Chondrocyte (in vitro differentiated cells): ENCODE data around the gene GSDMA. TPM values are rescaled to one million over a fixed set of nuclear protein-coding genes. Genes with fewer than 3 reads are reported as not detected.
"Not testable (repeated sequence)": the region's sequence is repeated elsewhere in the genome, so short reads cannot be mapped to it uniquely, and the experiment has no call there.

ENCODE experiments used
- DNase-seq: peaks from one replicate; pipeline ENCODE4 v3.0.0; 2021; ENCODE audit warnings: mixed read lengths, low spot score
- H3K27ac Mint-ChIP-seq: one replicate; pipeline ENCODE4 v1.8.0; 2021; ENCODE audit warnings: mild to moderate bottlenecking, moderate library complexity, mixed read lengths; ENCODE audit not compliant: unreplicated experiment
- H3K27me3 Mint-ChIP-seq: 2 replicates; pipeline ENCODE4 v1.8.0; 2021; ENCODE audit warnings: low read depth, mixed read lengths
- H3K36me3 Mint-ChIP-seq: 2 replicates; pipeline ENCODE4 v1.8.0; 2021; ENCODE audit warnings: low read depth, mixed read lengths
- H3K4me1 Mint-ChIP-seq: 2 replicates; pipeline ENCODE4 v1.8.0; 2021; ENCODE audit warnings: low read depth, mild to moderate bottlenecking, mixed read lengths
- H3K4me3 Mint-ChIP-seq: one replicate; pipeline ENCODE4 v1.8.0; 2021; ENCODE audit warnings: mild to moderate bottlenecking, moderate library complexity, mixed read lengths; ENCODE audit not compliant: unreplicated experiment
- H3K9me3 Mint-ChIP-seq: 2 replicates; pipeline ENCODE4 v1.8.0; 2021; ENCODE audit warnings: low read depth, mixed read lengths
- total RNA-seq: library from RNA; stranded (reverse); gene quantifications from 3 replicates; pipeline ENCODE4 v1.2.1, GENCODE V29; 2021
- TF ChIP-seq, protein P1 (sequence below): fragments of 200-600 bp; sonication (generic); IDR thresholded peaks from 2 replicates; pipeline ENCODE4 v1.5.0; 2021; ENCODE audit warnings: antibody characterized with exemption, mild to moderate bottlenecking, moderate library complexity

Gene GSDMA
- total RNA-seq, 1 donor from 2014 or later, result not detected

DNA sequence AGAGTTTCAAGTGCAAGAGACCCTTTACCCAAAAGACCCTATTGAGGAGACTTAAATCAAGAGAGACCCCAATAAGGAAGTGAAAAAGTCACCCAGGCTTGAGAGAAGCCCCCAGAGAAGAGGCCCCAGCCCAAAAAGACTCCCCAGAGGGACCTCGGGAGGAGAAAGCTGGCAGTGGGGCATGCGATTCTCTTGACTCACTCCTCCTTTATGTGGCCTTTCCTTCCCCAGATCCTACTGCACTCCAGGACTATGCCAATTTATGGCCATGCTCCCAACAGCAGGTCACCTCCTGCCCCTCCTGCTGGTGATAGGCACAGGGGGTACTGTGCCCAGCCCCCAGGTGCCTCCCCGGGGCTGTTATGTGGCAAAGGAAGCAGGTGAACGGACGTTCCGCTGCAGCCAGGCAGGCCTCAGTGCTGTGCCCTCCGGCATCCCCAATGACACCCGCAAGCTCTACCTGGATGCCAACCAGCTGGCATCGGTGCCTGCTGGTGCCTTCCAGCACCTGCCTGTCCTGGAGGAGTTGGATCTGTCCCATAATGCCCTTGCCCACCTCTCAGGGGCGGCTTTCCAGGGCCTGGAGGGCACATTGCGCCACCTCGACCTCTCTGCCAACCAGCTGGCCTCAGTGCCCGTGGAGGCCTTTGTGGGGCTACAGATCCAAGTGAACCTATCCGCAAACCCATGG is 19.0 kb upstream of the GSDMA start:
- TF ChIP-seq, protein P1, sequence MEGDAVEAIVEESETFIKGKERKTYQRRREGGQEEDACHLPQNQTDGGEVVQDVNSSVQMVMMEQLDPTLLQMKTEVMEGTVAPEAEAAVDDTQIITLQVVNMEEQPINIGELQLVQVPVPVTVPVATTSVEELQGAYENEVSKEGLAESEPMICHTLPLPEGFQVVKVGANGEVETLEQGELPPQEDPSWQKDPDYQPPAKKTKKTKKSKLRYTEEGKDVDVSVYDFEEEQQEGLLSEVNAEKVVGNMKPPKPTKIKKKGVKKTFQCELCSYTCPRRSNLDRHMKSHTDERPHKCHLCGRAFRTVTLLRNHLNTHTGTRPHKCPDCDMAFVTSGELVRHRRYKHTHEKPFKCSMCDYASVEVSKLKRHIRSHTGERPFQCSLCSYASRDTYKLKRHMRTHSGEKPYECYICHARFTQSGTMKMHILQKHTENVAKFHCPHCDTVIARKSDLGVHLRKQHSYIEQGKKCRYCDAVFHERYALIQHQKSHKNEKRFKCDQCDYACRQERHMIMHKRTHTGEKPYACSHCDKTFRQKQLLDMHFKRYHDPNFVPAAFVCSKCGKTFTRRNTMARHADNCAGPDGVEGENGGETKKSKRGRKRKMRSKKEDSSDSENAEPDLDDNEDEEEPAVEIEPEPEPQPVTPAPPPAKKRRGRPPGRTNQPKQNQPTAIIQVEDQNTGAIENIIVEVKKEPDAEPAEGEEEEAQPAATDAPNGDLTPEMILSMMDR, result no peak
- Mint-ChIP-seq H3K9me3 (no peaks in the 10 kb centered on the region), H3K4me3 (no peak overlapping the region), H3K27me3 (no peaks in the 10 kb centered on the region), H3K36me3 (no peaks in the 10 kb centered on the region), H3K27ac (no peak overlapping the region), H3K4me1 (peaks cover 10% of the 10 kb centered on the region)
- DNase-seq, result no peak

DNA sequence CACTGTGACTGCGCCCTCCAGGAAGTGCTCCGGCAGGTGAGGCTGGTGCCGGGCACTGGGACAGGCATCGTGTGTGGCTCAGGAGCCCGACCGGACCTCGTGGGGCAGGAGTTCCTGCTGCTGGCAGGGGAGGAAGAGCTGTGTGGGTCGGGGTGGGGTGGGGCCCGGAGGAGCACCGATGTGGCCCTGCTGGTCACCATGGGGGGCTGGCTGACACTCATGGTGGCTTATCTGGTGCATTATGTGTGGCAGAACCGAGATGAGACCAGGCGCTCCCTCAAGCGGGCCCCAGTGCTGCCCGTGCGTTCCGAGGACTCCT is 18.5 kb upstream of the GSDMA start:
- H3K27me3 Mint-ChIP-seq, result no peaks in the 10 kb centered on the region
- DNase-seq, result no peak
- no peaks in the 10 kb centered on the region for H3K36me3 Mint-ChIP-seq
- no peaks in the 10 kb centered on the region for H3K9me3 Mint-ChIP-seq
- TF ChIP-seq, protein P1, result no peak
- no peak overlapping the region for H3K4me3 Mint-ChIP-seq
- H3K27ac Mint-ChIP-seq, result no peak overlapping the region
- peaks cover 8% of the 10 kb centered on the region for H3K4me1 Mint-ChIP-seq

DNA sequence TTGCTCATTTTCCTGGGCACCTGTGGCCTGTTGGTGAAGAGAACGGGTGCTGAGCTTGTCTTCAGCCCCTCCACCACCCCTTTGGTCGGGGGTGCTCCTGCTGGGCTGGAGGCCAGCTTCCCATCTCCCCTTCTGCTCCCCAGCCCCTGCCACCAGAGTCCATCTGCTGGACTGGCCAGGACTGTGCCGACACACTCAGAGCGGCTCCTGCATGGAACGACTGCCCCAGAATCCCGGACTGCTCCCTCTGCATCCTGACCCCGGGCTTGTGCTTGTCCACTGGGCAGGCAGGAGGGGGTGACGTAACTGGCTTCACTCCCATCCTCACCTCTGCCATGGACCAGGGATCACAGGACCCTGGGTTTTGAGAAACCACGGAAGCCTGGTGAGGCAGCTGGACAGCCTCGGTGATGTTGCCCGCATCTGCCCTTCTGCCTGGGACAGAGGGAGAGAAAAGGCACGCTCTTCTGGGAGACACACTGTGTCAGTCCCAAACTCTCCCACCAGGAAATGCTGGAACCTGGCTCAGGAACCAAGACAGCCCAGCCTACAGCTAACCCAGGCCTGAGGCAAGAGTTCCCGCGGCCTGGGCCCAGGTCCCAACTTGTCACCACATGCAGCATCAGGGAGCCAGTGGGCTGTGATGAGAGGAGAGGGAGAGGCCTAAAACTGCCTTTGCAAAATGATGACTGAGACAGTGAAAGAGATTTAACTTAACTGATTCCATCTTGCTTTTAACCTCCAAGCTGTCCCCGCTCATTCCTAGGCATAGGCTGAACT is 16.1 kb upstream of the GSDMA start:
- H3K4me1 Mint-ChIP-seq, result no peaks in the 10 kb centered on the region
- no peaks in the 10 kb centered on the region for H3K36me3 Mint-ChIP-seq
- H3K4me3 Mint-ChIP-seq, result no peak overlapping the region
- no peak overlapping the region for H3K27ac Mint-ChIP-seq
- TF ChIP-seq, protein P1, result no peak
- no peak for DNase-seq
- H3K27me3 Mint-ChIP-seq, result no peaks in the 10 kb centered on the region
- H3K9me3 Mint-ChIP-seq, result no peaks in the 10 kb centered on the region

DNA sequence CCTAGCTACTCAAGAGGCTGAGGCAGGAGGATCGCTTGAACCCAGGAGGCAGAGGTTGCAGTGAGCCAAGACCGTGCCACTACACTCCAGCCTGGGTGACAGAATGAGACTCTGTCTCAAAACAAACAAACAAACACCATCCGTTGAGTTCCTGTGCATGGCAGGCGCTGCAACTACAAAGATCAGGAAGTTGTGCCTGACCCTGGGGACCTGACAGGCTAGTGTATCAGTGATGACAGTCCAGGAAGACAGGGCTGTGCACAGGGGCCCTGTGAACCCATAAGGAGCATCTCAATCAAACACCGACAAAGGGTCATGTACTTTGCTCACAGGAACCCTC is 14.3 kb upstream of the GSDMA start:
- not testable (repeated sequence) for H3K9me3 Mint-ChIP-seq, DNase-seq, H3K27ac Mint-ChIP-seq, H3K27me3 Mint-ChIP-seq, H3K4me3 Mint-ChIP-seq, H3K36me3 Mint-ChIP-seq, H3K4me1 Mint-ChIP-seq

GRCh38 chr17:39949028-39949427 is 13.8 kb upstream of the GSDMA start:
- Mint-ChIP-seq H3K27me3 (no peaks in the 10 kb centered on the region), H3K36me3 (no peaks in the 10 kb centered on the region), H3K4me1 (peaks cover 9% of the 10 kb centered on the region), H3K27ac (no peak overlapping the region), H3K4me3 (no peak overlapping the region), H3K9me3 (no peaks in the 10 kb centered on the region)
- no peak for DNase-seq
- TF ChIP-seq, protein P1, result no peak
